KOPT-K1 (cell line): ENCODE data around the gene SEPTIN5.

ENCODE experiments used
- H3K27ac ChIP-seq: fragments of 200-600 bp; sonication (generic); 2 replicates; pipeline ENCODE4 v1.5.1; 2016; ENCODE audit warnings: antibody characterized with exemption, mild to moderate bottlenecking, low read depth, low read length; ENCODE audit not compliant: poor library complexity, severe bottlenecking
- H3K36me3 ChIP-seq: fragments of 200-600 bp; sonication (generic); 2 replicates; pipeline ENCODE4 v1.5.1; 2017; ENCODE audit warnings: antibody characterized with exemption, mild to moderate bottlenecking, low read length, moderate library complexity; ENCODE audit not compliant: insufficient read depth
- H3K9me3 ChIP-seq: fragments of 200-600 bp; sonication (generic); 2 replicates; pipeline ENCODE4 v1.5.1; 2017; ENCODE audit warnings: antibody characterized with exemption, low read length, mild to moderate bottlenecking; ENCODE audit not compliant: insufficient read depth, poor library complexity, severe bottlenecking

SEPTIN5 gene

GRCh38 chr22:19709063-19709769, 5.1 kb upstream of the SEPTIN5 start:
- no peak overlapping the region for H3K27ac ChIP-seq
- no peaks in the 10 kb centered on the region for H3K9me3 ChIP-seq
- H3K36me3 ChIP-seq: no peaks in the 10 kb centered on the region

GRCh38 chr22:19710020-19710768, 4.1 kb upstream of the SEPTIN5 start:
- no peak overlapping the region for H3K27ac ChIP-seq
- H3K36me3 ChIP-seq: no peaks in the 10 kb centered on the region
- H3K9me3 ChIP-seq: no peaks in the 10 kb centered on the region

GRCh38 chr22:19710769-19711106, 3.6 kb upstream of the SEPTIN5 start:
- Histone ChIP-seq H3K27ac (no peak overlapping the region), H3K36me3 (no peaks in the 10 kb centered on the region), H3K9me3 (no peaks in the 10 kb centered on the region)

GRCh38 chr22:19713245-19713644, 1.1 kb upstream of the SEPTIN5 start:
- Histone ChIP-seq H3K27ac (no peak overlapping the region), H3K36me3 (no peaks in the 10 kb centered on the region)

GRCh38 chr22:19713650-19714311, 522 bp upstream of the SEPTIN5 start:
- Histone ChIP-seq H3K27ac (no peak overlapping the region), H3K9me3 (no peaks in the 10 kb centered on the region), H3K36me3 (no peaks in the 10 kb centered on the region)

More at GRCh38 chr22:19713245-19713644, 1.1 kb upstream of the SEPTIN5 start:
- no peaks in the 10 kb centered on the region for H3K9me3 ChIP-seq

- no peak overlapping the region for H3K27ac ChIP-seq
- H3K36me3 ChIP-seq: no peaks in the 10 kb centered on the region
- H3K9me3 ChIP-seq: no peaks in the 10 kb centered on the region
Measured at GRCh38 chr22:19715188-19715930, 1.1 kb downstream of the SEPTIN5 start.

GRCh38 chr22:19716041-19716828, 1.9 kb downstream of the SEPTIN5 start:
- no peak overlapping the region for H3K27ac ChIP-seq
- no peaks in the 10 kb centered on the region for H3K36me3 ChIP-seq
- H3K9me3 ChIP-seq: no peaks in the 10 kb centered on the region

- H3K9me3 ChIP-seq: no peaks in the 10 kb centered on the region
- no peaks in the 10 kb centered on the region for H3K36me3 ChIP-seq
- H3K27ac ChIP-seq: no peak overlapping the region
Measured at GRCh38 chr22:19716829-19717105, 2.5 kb downstream of the SEPTIN5 start.

GRCh38 chr22:19717181-19717580, 2.9 kb downstream of the SEPTIN5 start:
- Histone ChIP-seq H3K36me3 (no peaks in the 10 kb centered on the region), H3K9me3 (no peaks in the 10 kb centered on the region), H3K27ac (no peak overlapping the region)

- H3K36me3 ChIP-seq: no peaks in the 10 kb centered on the region
- H3K9me3 ChIP-seq: no peaks in the 10 kb centered on the region
- peak overlapping the region; percentile 27 for H3K27ac ChIP-seq
Measured at GRCh38 chr22:19717691-19718455, 3.6 kb downstream of the SEPTIN5 start.

- Histone ChIP-seq H3K36me3 (no peaks in the 10 kb centered on the region), H3K9me3 (no peaks in the 10 kb centered on the region), H3K27ac (peak overlapping the region; percentile 27)
Measured at GRCh38 chr22:19718456-19719049, 4.2 kb downstream of the SEPTIN5 start.

GRCh38 chr22:19719050-19719482, 4.8 kb downstream of the SEPTIN5 start:
- H3K9me3 ChIP-seq: no peaks in the 10 kb centered on the region
- no peak overlapping the region for H3K27ac ChIP-seq
- H3K36me3 ChIP-seq: no peaks in the 10 kb centered on the region

- Histone ChIP-seq H3K36me3 (no peaks in the 10 kb centered on the region), H3K9me3 (no peaks in the 10 kb centered on the region), H3K27ac (no peak overlapping the region)
Measured at GRCh38 chr22:19719488-19720021, 5.3 kb downstream of the SEPTIN5 start.
